ENCODE measurements around the gene SEPHS2.

SEPHS2 gene

DNA sequence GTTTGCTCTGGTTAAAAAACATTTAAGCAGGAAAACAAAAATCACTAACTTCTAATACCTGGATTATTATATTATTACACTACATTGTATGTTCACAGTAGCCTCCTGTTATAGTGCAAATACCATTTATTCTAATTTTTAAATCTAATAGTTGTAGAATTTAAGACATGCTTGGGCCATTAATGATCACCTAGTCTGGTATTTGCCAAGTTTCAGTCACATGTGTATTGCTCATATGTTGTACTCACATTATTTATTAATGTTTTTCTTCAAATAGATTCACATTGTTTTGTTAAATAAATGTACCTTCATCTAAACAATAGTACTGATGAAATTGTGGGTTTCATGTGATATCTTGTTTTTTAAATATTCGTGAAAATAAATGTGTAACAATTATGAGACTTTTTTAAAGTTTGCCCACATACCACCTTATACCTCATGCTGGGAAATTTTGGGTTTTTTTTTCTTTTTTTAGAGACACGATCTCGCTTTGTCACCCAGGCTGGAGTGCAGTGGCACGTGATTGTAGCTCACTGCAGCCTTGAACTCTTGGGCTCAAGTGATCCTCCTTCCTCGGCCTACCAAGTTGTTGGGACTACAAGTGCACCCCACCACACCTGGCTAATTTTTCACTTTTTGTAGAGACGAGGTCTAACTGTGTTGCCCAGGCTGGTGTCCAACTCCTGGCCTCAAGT is 32.4 kb downstream of the SEPHS2 start:
- no peaks in the 10 kb centered on the region for H3K9me3 ChIP-seq (ENCODE audit: insufficient read depth, low read length)
- no peak for DNase-seq (ENCODE audit: low read depth, low spot score)
- TF ChIP-seq ZNF274 (IDR thresholded peaks at IDR 0.05; ENCODE audit: low read depth, low read length) (no peak), YY1 (IDR thresholded peaks at IDR 0.05; ENCODE audit: insufficient read depth, insufficient read length) (no peak), SUZ12 (IDR thresholded peaks at IDR 0.05; ENCODE audit: extremely low read depth, insufficient read depth, insufficient read length) (no peak)
- no peak overlapping the region for H3K4me3 ChIP-seq (ENCODE audit: insufficient read length, low read depth)
- H3K36me3 ChIP-seq (ENCODE audit: insufficient read depth, insufficient read length, low read length) = peaks cover 54% of the 10 kb centered on the region
- no peak overlapping the region for H3K9ac ChIP-seq (ENCODE audit: insufficient read length, low read depth)
- no peaks in the 10 kb centered on the region for H3K27me3 ChIP-seq (ENCODE audit: insufficient read depth, insufficient read length)
- H3K4me1 ChIP-seq (ENCODE audit: insufficient read depth, insufficient read length) = peaks cover 8% of the 10 kb centered on the region

DNA sequence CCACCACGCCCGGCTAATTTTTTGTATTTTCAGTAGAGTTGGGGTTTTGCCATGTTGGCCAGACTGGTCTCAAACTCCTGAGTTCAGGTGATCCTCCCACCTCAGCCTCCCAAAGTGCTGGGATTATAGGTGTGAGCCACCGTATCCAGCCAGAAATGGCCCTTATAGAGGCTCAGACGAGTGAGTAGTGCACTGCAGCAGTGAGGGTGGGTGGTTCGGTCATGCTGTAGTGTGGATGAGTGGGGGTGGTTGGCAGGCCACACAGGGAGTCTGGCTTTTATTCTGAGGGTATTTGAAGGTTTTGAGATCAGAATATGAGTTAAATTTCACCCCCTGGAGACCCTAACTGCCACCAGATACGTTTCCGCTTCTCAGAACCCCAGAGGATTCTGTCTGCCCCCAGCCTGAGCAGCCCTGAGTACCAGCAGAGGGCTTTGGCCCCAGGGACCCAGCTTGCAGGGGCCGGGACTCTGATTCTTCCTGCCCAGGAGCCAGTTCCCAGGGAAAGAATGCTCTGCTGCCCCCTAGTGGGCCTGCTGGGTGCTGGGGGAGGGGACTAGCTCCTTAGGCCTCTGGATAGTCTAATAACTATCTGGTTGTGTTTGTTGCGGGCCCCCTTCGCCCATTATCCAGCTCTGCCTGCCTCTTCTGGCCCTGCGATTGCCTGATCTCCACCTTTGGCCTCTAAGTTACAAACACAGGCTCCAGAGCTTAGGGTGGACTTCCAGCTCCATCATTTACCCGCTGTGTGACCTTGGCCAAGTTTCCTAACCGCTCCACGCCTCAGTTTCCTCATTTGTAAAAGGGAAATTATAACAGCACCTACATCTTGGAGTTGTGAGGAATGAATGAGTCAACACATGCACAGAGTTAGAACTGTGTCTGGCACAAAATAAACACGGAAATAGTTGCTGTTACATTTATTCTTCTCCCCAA is 36.3 kb downstream of the SEPHS2 start:
- TF ChIP-seq ZNF274 (IDR thresholded peaks at IDR 0.05; ENCODE audit: low read depth, low read length) (no peak), SUZ12 (IDR thresholded peaks at IDR 0.05; ENCODE audit: extremely low read depth, insufficient read depth, insufficient read length) (no peak), YY1 (IDR thresholded peaks at IDR 0.05; ENCODE audit: insufficient read depth, insufficient read length) (no peak)
- Histone ChIP-seq H3K4me3 (ENCODE audit: insufficient read length, low read depth) (peak overlapping the region; percentile 2), H3K27me3 (ENCODE audit: insufficient read depth, insufficient read length) (peaks cover 8% of the 10 kb centered on the region), H3K9ac (ENCODE audit: insufficient read length, low read depth) (peak overlapping the region; percentile 32), H3K9me3 (ENCODE audit: insufficient read depth, low read length) (no peaks in the 10 kb centered on the region), H3K4me1 (ENCODE audit: insufficient read depth, insufficient read length) (peaks cover 9% of the 10 kb centered on the region), H3K36me3 (ENCODE audit: insufficient read depth, insufficient read length, low read length) (peaks cover 56% of the 10 kb centered on the region)
- peak; percentile 84 for DNase-seq (ENCODE audit: low read depth, low spot score)

DNA sequence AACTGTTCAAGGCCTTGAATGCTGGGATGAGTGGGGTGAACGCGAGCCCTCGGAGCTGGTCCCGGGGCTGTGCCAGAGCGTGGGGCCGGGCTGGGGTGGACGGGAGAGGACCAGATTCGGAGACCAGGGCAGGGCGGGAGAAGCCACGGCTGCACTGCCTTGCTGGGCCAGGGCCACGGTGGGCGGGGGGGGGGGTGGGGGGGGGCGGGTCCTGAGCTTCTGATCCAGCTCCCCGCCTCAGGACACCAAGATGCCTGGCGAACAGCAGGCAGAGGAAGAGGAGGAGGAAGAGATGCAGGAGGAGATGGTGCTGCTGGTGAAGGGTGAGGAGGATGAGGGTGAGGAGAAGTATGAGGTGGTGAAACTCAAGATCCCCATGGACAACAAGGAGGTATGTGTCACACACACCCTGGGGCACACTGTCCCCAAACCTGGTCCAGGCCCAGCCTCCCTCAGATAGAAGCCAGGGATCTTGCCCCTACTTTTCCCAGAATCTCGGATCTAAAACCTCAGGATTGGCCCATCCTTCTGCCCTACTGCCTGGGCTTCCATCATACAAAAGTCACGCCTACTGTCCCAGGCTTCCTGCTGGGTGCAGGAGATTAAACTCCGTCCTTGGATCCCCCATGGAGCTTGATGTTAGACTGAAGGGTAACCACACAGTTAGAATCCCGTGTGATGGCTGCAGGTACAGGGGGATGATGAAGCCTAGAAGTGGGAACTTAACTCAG is 37.7 kb downstream of the SEPHS2 start:
- peaks cover 8% of the 10 kb centered on the region for H3K27me3 ChIP-seq (ENCODE audit: insufficient read depth, insufficient read length)
- peak overlapping the region; percentile 95 for H3K9ac ChIP-seq (ENCODE audit: insufficient read length, low read depth)
- H3K4me1 ChIP-seq (ENCODE audit: insufficient read depth, insufficient read length) = peaks cover 9% of the 10 kb centered on the region
- no peaks in the 10 kb centered on the region for H3K9me3 ChIP-seq (ENCODE audit: insufficient read depth, low read length)
- H3K4me3 ChIP-seq (ENCODE audit: insufficient read length, low read depth) = peak overlapping the region; percentile 86
- peaks cover 41% of the 10 kb centered on the region for H3K36me3 ChIP-seq (ENCODE audit: insufficient read depth, insufficient read length, low read length)
- no peak for DNase-seq (ENCODE audit: low read depth, low spot score)
- TF ChIP-seq YY1 (IDR thresholded peaks at IDR 0.05; ENCODE audit: insufficient read depth, insufficient read length) (no peak), ZNF274 (IDR thresholded peaks at IDR 0.05; ENCODE audit: low read depth, low read length) (no peak), SUZ12 (IDR thresholded peaks at IDR 0.05; ENCODE audit: extremely low read depth, insufficient read depth, insufficient read length) (no peak)

DNA sequence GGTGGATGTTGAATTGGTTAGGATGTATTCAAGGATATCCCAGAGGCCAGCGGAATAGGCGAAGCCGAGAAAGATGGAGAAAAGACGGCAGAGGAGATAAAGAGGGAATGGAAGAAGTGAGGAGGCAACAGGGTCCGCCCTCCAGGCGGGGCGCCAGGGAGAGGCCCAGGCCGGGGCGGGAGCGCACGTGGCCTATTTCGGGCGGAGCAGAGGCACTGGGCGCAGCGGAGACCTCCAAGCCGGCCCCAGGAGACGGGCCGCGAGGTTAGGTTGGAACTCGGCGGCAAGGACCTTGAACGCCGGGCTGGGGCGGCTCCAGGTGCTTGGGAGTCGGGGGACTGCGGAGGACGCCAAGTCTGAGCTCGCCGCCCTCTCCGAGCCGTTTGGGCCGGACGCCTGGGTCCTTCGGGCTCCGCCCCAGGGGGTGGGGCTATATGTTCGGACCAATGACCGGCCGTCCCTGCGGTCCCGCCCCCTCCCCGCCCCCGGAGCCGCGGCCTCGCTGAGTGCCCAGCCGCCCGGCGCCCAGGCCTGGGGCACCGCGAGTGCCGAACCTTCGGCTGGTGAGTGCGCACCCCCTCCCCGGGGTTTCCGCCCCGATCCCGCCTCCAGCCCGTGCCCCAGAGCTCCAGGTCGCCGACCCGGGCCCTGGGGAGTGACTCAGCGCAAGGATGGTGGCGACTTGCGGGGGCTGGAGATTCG is 38.4 kb downstream of the SEPHS2 start, which contains the start of gene ZNF771:
TSS of gene ZNF771 (plus strand) at position 505 of the 702 bp plus-strand sequence. CDS start 448 bp downstream, outside the sequence.
- peaks cover 34% of the 10 kb centered on the region for H3K36me3 ChIP-seq (ENCODE audit: insufficient read depth, insufficient read length, low read length)
- peak within 1 kb of the TSS; percentile 86 for H3K4me3 ChIP-seq (ENCODE audit: insufficient read length, low read depth)
- H3K27me3 ChIP-seq (ENCODE audit: insufficient read depth, insufficient read length) = peaks cover 8% of the 10 kb centered on the region
- H3K9me3 ChIP-seq (ENCODE audit: insufficient read depth, low read length) = no peaks in the 10 kb centered on the region
- H3K4me1 ChIP-seq (ENCODE audit: insufficient read depth, insufficient read length) = peaks cover 9% of the 10 kb centered on the region
- peak; percentile 83 for DNase-seq (ENCODE audit: low read depth, low spot score)
- peak within 1 kb of the TSS; percentile 95 for H3K9ac ChIP-seq (ENCODE audit: insufficient read length, low read depth)
- no peak for TF ChIP-seq YY1 (IDR thresholded peaks at IDR 0.05; ENCODE audit: insufficient read depth, insufficient read length)
- no peak for TF ChIP-seq SUZ12 (IDR thresholded peaks at IDR 0.05; ENCODE audit: extremely low read depth, insufficient read depth, insufficient read length)
- TF ChIP-seq ZNF274 (IDR thresholded peaks at IDR 0.05; ENCODE audit: low read depth, low read length) = no peak

DNA sequence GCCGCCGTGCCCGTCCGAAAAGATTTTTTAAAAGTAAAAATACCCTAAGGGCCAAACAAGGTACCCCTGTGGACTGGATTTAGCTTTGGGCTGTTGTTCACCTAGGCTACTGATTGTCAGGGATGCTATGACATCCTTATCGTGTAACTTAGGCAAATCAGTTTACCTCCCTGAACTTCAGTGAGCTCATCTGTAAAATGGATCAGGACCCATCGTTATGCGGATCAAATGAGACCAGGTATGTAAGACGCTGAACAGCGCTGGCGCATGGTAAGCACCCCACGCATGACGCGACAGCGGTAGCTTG is 38.9 kb downstream of the SEPHS2 start:
- DNase-seq (ENCODE audit: low read depth, low spot score) = no peak
- peak overlapping the region; percentile 86 for H3K4me3 ChIP-seq (ENCODE audit: insufficient read length, low read depth)
- H3K9ac ChIP-seq (ENCODE audit: insufficient read length, low read depth) = peak overlapping the region; percentile 95
- H3K4me1 ChIP-seq (ENCODE audit: insufficient read depth, insufficient read length) = peaks cover 9% of the 10 kb centered on the region
- H3K27me3 ChIP-seq (ENCODE audit: insufficient read depth, insufficient read length) = peaks cover 8% of the 10 kb centered on the region
- no peaks in the 10 kb centered on the region for H3K9me3 ChIP-seq (ENCODE audit: insufficient read depth, low read length)
- H3K36me3 ChIP-seq (ENCODE audit: insufficient read depth, insufficient read length, low read length) = peaks cover 29% of the 10 kb centered on the region
- no peak for TF ChIP-seq ZNF274 (IDR thresholded peaks at IDR 0.05; ENCODE audit: low read depth, low read length)
- no peak for TF ChIP-seq SUZ12 (IDR thresholded peaks at IDR 0.05; ENCODE audit: extremely low read depth, insufficient read depth, insufficient read length)
- no peak for TF ChIP-seq YY1 (IDR thresholded peaks at IDR 0.05; ENCODE audit: insufficient read depth, insufficient read length)

DNA sequence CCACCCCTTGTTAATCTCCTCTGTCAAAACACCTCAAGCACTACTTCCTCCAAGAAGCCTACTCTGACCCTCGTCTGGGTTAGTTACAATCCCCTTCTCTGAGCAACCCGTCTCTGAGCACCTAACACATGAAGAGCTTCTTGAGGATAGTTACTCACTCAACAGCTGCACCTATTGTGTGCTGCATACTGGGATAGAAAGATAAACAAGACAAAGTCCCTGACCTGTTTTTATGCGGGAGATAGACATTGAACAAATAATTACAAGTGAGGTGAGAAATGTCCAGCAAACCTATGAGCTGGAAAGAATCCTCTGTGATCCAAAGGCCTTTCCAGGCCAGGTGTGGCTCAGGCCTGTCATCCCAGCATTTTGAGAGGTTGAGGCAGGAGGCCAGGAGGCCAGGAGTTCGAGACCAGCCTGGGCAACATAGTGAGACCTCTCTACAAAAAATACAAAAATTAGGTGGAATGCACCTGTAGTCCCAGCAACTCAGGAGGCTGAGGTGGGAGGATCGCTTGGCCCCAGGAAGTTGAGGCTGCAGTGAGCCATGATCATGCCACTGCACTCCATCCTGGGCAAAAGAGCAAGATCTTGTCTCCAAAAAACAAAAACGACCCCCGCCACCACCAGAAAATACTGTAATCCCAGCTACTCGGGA is 43.8 kb downstream of the SEPHS2 start:
- Histone ChIP-seq H3K4me1 (ENCODE audit: insufficient read depth, insufficient read length) (peaks cover 22% of the 10 kb centered on the region), H3K27me3 (ENCODE audit: insufficient read depth, insufficient read length) (peaks cover 8% of the 10 kb centered on the region), H3K36me3 (ENCODE audit: insufficient read depth, insufficient read length, low read length) (peaks cover 26% of the 10 kb centered on the region), H3K4me3 (ENCODE audit: insufficient read length, low read depth) (no peak overlapping the region), H3K9ac (ENCODE audit: insufficient read length, low read depth) (peak overlapping the region; percentile 4), H3K9me3 (ENCODE audit: insufficient read depth, low read length) (no peaks in the 10 kb centered on the region)
- DNase-seq (ENCODE audit: low read depth, low spot score) = no peak
- no peak for TF ChIP-seq YY1 (IDR thresholded peaks at IDR 0.05; ENCODE audit: insufficient read depth, insufficient read length)

Measured in NT2/D1 (cell line).